Chondrocyte (in vitro differentiated cells): ENCODE measurements around the gene GOLGA6L10. TPM values are rescaled to one million over a fixed set of nuclear protein-coding genes. Genes with fewer than 3 reads are reported as not detected.
A peak's percentile ranks its signal among the peaks of the same experiment; 100 is the strongest.
"Not testable (repeated sequence)": the region's sequence is repeated elsewhere in the genome, so short reads cannot be mapped to it uniquely, and the experiment has no call there.

ENCODE experiments used
- DNase-seq: peaks from one replicate; pipeline ENCODE4 v3.0.0; 2021; ENCODE audit warnings: mixed read lengths, low spot score
- H3K27ac Mint-ChIP-seq: one replicate; pipeline ENCODE4 v1.8.0; 2021; ENCODE audit warnings: mild to moderate bottlenecking, moderate library complexity, mixed read lengths; ENCODE audit not compliant: unreplicated experiment
- H3K27me3 Mint-ChIP-seq: 2 replicates; pipeline ENCODE4 v1.8.0; 2021; ENCODE audit warnings: low read depth, mixed read lengths
- H3K36me3 Mint-ChIP-seq: 2 replicates; pipeline ENCODE4 v1.8.0; 2021; ENCODE audit warnings: low read depth, mixed read lengths
- H3K4me1 Mint-ChIP-seq: 2 replicates; pipeline ENCODE4 v1.8.0; 2021; ENCODE audit warnings: low read depth, mild to moderate bottlenecking, mixed read lengths
- H3K4me3 Mint-ChIP-seq: one replicate; pipeline ENCODE4 v1.8.0; 2021; ENCODE audit warnings: mild to moderate bottlenecking, moderate library complexity, mixed read lengths; ENCODE audit not compliant: unreplicated experiment
- H3K9me3 Mint-ChIP-seq: 2 replicates; pipeline ENCODE4 v1.8.0; 2021; ENCODE audit warnings: low read depth, mixed read lengths
- CTCF ChIP-seq: fragments of 200-600 bp; sonication (generic); IDR thresholded peaks from 2 replicates; pipeline ENCODE4 v1.5.0; 2021; ENCODE audit warnings: antibody characterized with exemption, mild to moderate bottlenecking, moderate library complexity
- total RNA-seq: library from RNA; stranded (reverse); gene quantifications from 3 replicates; pipeline ENCODE4 v1.2.1, GENCODE V29; 2021

The GOLGA6L10 gene
- total RNA-seq, 1 donor from 2014 or later: 2.0 TPM

GRCh38 chr15:82319522-82320278 is 29.6 kb downstream of the GOLGA6L10 start:
- H3K4me3 Mint-ChIP-seq, H3K27me3 Mint-ChIP-seq, H3K27ac Mint-ChIP-seq, H3K9me3 Mint-ChIP-seq, H3K36me3 Mint-ChIP-seq, H3K4me1 Mint-ChIP-seq: not testable (repeated sequence)
- DNase-seq: peak; percentile 91

- not testable (repeated sequence) for H3K4me1 Mint-ChIP-seq, H3K9me3 Mint-ChIP-seq, H3K27me3 Mint-ChIP-seq, H3K36me3 Mint-ChIP-seq, H3K4me3 Mint-ChIP-seq, H3K27ac Mint-ChIP-seq
- peak; percentile 54 for DNase-seq
These were observed 31.0 kb downstream of the GOLGA6L10 start for GRCh38 chr15:82318281-82318680.

GRCh38 chr15:82317516-82317915 is 31.8 kb downstream of the GOLGA6L10 start:
- not testable (repeated sequence) for H3K27ac Mint-ChIP-seq, H3K4me3 Mint-ChIP-seq, H3K4me1 Mint-ChIP-seq, H3K9me3 Mint-ChIP-seq, H3K27me3 Mint-ChIP-seq, H3K36me3 Mint-ChIP-seq
- peak; percentile 85 for DNase-seq

GRCh38 chr15:82317091-82317489 is 32.2 kb downstream of the GOLGA6L10 start:
- DNase-seq: peak; percentile 77
- Mint-ChIP-seq H3K27ac (no peak overlapping the region), H3K4me1 (no peaks in the 10 kb centered on the region), H3K9me3 (no peaks in the 10 kb centered on the region), H3K36me3 (no peaks in the 10 kb centered on the region), H3K4me3 (no peak overlapping the region), H3K27me3 (no peaks in the 10 kb centered on the region)
- no peak for TF ChIP-seq CTCF

- H3K4me1 Mint-ChIP-seq, H3K4me3 Mint-ChIP-seq, H3K36me3 Mint-ChIP-seq, H3K27ac Mint-ChIP-seq, H3K27me3 Mint-ChIP-seq, H3K9me3 Mint-ChIP-seq: not testable (repeated sequence)
- DNase-seq: peak; percentile 62
These were observed 32.8 kb downstream of the GOLGA6L10 start for GRCh38 chr15:82316247-82317090.

GRCh38 chr15:82315519-82316246 is 33.6 kb downstream of the GOLGA6L10 start:
- DNase-seq: peak; percentile 77
- no peak overlapping the region for H3K4me3 Mint-ChIP-seq
- no peak overlapping the region for H3K27ac Mint-ChIP-seq
- H3K9me3 Mint-ChIP-seq: no peaks in the 10 kb centered on the region
- H3K4me1 Mint-ChIP-seq: no peaks in the 10 kb centered on the region
- TF ChIP-seq CTCF: no peak
- H3K27me3 Mint-ChIP-seq: no peaks in the 10 kb centered on the region
- peaks cover under 1% of the 10 kb centered on the region for H3K36me3 Mint-ChIP-seq
